PFSK-1 (cell line): ENCODE measurements around the gene PIK3R1.

ENCODE experiments used
- FOXP2 ChIP-seq: optimal IDR thresholded peaks from 2 replicates; pipeline ENCODE3; 2011; ENCODE audit warnings: borderline replicate concordance, control low read depth, inconsistent platforms; ENCODE audit not compliant: insufficient read depth; ENCODE audit errors: extremely low read length, extremely low read depth
- POLR2AphosphoS5 ChIP-seq: IDR thresholded peaks from 2 replicates; pipeline ENCODE4 v1.6.1; 2012; ENCODE audit warnings: low read depth, mild to moderate bottlenecking, control low read depth, low read length, moderate library complexity
- SIN3A ChIP-seq: IDR thresholded peaks from 2 replicates; pipeline ENCODE4 v1.6.1; 2012; ENCODE audit warnings: mild to moderate bottlenecking, low read length, moderate library complexity, borderline replicate concordance; ENCODE audit not compliant: insufficient read depth
- TAF1 ChIP-seq: IDR thresholded peaks from 2 replicates; pipeline ENCODE4 v1.6.1; 2012; ENCODE audit warnings: low read length, control low read depth, borderline replicate concordance; ENCODE audit not compliant: insufficient read depth
- TF ChIP-seq, protein P1 (sequence below), 2 experiments: IDR thresholded peaks; 2 replicates each; pipeline versions ENCODE4 v1.6.1 to v1.8.0; 2011 to 2012; ENCODE audit warnings: low read depth in 2 of 2, low read length in 2 of 2, control low read depth in 1 of 2, inconsistent platforms in 1 of 2, mild to moderate bottlenecking in 1 of 2, moderate library complexity in 1 of 2; ENCODE audit not compliant: insufficient read depth in 1 of 2

Gene PIK3R1

DNA sequence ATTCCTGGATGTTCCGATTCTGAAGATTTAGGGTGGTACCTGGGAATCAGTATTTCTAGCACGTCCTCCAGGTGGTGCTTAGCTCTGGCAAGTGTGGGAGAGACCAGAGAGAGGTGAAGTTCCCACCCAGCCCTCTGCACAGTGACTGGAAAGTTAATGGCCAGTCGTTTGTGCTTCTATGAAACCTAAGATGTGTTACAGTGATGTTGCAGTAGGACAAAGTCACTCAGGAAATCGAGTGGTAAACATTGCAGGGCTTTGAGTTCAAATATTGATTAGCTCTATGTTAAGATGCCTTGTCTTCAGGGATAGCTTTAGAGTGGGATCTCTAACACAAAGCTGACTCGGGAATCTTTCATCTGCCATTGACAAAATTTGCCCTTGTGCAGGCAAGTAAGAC is 55.6 kb downstream of the PIK3R1 start:
- TF ChIP-seq POLR2AphosphoS5 (no peak), SIN3A (no peak), FOXP2 (no peak), TAF1 (no peak)
- TF ChIP-seq, protein P1, sequence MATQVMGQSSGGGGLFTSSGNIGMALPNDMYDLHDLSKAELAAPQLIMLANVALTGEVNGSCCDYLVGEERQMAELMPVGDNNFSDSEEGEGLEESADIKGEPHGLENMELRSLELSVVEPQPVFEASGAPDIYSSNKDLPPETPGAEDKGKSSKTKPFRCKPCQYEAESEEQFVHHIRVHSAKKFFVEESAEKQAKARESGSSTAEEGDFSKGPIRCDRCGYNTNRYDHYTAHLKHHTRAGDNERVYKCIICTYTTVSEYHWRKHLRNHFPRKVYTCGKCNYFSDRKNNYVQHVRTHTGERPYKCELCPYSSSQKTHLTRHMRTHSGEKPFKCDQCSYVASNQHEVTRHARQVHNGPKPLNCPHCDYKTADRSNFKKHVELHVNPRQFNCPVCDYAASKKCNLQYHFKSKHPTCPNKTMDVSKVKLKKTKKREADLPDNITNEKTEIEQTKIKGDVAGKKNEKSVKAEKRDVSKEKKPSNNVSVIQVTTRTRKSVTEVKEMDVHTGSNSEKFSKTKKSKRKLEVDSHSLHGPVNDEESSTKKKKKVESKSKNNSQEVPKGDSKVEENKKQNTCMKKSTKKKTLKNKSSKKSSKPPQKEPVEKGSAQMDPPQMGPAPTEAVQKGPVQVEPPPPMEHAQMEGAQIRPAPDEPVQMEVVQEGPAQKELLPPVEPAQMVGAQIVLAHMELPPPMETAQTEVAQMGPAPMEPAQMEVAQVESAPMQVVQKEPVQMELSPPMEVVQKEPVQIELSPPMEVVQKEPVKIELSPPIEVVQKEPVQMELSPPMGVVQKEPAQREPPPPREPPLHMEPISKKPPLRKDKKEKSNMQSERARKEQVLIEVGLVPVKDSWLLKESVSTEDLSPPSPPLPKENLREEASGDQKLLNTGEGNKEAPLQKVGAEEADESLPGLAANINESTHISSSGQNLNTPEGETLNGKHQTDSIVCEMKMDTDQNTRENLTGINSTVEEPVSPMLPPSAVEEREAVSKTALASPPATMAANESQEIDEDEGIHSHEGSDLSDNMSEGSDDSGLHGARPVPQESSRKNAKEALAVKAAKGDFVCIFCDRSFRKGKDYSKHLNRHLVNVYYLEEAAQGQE (IDR thresholded peaks at IDR 0.05; ENCODE audit: insufficient read depth in 1 of 2, low read depth in 2 of 2, low read length in 2 of 2) = no peak

DNA sequence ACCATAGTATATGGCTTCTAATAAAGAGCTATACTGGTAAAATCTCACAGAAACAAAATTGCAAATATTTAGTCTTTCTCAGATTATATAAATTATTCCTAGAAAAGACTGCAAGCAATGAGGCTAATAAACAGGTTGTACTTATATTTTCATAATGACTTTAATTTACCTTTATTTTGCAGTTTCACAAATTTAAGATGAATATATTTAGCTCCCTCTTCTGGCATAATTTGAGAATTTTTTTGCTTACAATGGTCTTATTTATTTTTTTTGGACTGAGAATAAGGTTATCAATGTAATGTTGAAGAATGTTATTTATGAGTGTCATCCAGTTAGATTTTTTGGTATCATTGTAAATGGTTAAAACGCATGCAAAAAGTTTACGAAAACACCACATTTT is 56.7 kb downstream of the PIK3R1 start:
- TF ChIP-seq FOXP2 (no peak), POLR2AphosphoS5 (no peak), TAF1 (no peak), SIN3A (no peak)
- TF ChIP-seq, protein P1 (IDR thresholded peaks at IDR 0.05; ENCODE audit: insufficient read depth in 1 of 2, low read depth in 2 of 2, low read length in 2 of 2) = no peak

DNA sequence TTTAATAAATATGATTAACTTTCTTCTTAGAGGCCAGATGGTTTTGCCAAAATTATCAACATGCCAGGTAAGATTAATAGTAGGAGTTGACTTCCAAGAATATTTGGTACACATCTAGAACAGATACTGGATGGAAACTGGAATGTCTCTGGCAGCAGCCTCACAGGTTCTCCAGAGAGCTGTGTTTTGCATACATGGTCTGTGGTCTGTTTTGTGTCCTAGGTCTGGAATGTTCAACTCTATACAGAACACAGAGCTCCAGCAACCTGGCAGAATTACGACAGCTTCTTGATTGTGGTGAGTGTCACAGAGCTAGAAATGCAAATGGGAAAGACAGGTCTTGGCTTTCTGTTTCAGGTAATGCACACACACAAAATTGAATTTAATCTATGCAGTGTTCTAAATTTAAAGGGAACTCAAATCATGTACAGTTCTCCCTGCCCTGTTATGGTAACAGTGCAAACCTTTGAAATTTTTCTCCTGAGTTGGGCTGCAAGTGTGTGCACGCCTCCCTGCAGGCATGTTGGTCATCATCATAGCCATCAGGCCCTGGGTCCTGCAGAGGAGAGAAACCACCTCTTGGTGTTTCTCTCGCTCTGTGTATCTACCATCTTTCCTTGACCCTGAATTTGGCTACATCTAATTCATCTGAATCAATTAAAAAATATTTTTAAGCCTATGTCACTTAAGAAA is 58.3 kb downstream of the PIK3R1 start:
- no peak for TF ChIP-seq FOXP2

DNA sequence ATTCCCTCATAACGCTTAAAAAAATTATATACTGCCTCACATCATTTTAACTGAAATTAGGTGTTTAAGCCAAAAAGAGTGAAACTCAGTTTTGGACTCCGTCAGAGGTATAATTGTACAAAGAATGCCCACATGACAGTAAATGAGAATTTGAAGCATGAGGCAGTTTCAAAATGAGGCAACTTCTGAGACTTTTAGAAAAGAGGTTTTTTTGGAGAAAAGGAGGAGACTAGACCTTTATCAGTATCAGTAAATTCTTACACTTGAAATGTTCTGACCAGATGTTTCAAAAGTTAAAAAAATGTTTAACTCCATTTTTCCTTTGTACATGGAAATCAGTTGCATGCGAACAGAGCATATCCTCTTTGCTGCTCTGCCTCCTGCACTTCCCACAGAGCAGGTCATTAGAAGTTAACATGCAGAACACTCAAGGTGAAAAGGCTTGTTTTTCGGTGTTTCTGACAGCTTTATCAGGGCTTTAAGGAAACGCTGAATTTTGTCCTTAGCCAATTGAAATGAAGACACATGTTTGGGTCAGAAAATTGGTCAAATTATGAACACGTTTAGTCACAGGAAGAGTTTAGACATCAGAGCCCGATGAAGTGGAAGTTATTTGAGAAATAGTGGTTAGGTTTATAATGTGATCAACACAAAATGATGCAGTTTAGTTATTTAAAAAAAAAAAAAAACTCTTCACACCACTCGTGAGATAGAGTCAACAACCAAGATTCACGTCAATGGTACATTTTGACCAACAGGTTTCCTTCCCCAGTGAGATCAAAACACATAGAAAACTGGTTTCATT is 59.5 kb downstream of the PIK3R1 start:
- TF ChIP-seq TAF1 (no peak), SIN3A (no peak), FOXP2 (no peak), POLR2AphosphoS5 (no peak)
- TF ChIP-seq, protein P1 (IDR thresholded peaks at IDR 0.05; ENCODE audit: insufficient read depth in 1 of 2, low read depth in 2 of 2, low read length in 2 of 2) = no peak

DNA sequence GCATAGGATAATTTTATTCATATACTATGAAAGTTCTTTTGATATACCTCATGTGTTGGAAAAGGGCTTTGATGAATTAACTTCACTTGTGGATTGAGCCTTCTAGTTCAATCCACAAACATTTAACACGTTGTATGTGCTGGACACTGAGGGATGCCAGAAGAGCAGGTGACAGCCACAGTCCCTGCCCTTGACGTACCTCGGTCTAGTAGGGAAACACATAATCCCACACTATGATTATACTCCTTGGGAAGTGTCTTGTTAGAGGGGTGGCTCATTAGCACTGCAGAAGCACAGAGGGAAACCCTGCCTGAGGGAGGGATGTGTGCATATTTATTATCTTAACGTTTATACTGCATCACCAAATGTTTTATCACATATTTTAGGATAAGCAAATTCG is 61.2 kb downstream of the PIK3R1 start:
- TF ChIP-seq POLR2AphosphoS5 (no peak), TAF1 (no peak), FOXP2 (no peak), SIN3A (no peak)
- TF ChIP-seq, protein P1 (IDR thresholded peaks at IDR 0.05; ENCODE audit: insufficient read depth in 1 of 2, low read depth in 2 of 2, low read length in 2 of 2) = no peak
